NCI-H446 treated with DMSO at 0.1 percent for 48 hours (cell line): ENCODE results near the gene SEC22C.

ENCODE experiments used
- DNase-seq: peaks from one replicate; lab custom pipeline; 2025; lab: John Stamatoyannopoulos, UW

The SEC22C gene

DNA sequence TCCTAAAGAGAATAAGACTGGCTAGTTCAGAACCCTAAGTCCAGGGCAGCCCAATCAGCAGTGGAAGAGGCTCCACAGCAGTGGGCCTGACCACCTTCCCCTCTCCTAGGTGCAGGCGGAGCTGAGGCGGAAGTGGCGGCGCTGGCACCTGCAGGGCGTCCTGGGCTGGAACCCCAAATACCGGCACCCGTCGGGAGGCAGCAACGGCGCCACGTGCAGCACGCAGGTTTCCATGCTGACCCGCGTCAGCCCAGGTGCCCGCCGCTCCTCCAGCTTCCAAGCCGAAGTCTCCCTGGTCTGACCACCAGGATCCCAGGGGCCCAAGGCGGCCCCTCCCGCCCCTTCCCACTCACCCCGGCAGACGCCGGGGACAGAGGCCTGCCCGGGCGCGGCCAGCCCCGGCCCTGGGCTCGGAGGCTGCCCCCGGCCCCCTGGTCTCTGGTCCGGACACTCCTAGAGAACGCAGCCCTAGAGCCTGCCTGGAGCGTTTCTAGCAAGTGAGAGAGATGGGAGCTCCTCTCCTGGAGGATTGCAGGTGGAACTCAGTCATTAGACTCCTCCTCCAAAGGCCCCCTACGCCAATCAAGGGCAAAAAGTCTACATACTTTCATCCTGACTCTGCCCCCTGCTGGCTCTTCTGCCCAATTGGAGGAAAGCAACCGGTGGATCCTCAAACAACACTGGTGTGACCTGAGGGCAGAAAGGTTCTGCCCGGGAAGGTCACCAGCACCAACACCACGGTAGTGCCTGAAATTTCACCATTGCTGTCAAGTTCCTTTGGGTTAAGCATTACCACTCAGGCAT, 45.6 kb downstream of the SEC22C start:
- DNase-seq, result no peak

DNA sequence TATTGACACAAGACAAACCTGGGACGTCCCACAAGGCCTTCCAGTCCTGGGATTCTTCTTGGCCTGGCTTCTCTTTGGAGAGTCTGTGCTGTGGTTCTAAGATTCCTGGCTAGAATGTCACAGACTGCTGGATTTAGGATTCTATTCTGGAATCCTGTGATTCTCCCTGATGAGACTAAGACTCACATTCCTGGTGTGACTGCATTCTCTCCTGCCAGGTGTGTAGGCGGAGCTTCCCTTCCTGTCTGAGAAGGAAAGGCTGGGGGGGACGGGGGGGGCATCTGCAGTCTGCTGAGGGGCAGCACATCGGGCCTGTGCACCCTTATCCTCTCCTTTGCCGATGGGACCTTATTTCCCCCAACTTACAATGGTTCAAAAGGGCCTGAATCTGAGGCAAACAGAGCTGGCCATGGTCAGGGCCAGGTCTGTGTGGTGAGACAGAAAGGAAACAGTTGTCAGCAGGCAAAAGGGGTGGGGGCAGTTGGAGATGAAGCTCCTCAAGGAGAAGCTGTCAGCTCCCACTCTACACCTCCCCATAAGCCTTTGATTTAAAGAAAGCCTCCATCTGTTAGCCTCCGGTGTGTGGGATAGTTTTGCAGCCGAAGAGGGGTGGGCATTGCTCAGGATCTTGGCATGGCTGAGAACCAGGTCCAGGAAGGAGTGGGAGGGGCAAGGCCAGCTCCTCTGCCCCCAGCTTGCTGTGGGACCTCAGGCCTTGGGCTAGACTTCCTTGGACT, 48.4 kb downstream of the SEC22C start:
- DNase-seq, result no peak

DNA sequence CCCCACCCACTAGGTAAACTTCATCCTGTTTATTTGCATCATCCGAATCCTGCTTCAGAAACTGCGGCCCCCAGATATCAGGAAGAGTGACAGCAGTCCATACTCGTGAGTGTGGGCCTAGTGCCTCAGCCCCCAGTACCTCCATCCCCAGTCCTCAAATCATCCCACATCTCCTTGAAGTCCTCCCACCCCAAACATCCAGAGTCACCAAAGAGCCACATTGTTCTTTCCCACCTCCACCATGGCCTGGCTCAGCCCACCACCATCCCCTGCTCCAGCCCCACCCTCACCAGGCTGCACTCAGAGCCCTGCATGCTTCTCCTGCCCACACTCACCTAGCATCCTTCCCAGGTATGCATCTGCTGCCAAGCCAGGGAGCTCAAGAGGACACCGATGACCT, 49.5 kb downstream of the SEC22C start:
- DNase-seq, result no peak

DNA sequence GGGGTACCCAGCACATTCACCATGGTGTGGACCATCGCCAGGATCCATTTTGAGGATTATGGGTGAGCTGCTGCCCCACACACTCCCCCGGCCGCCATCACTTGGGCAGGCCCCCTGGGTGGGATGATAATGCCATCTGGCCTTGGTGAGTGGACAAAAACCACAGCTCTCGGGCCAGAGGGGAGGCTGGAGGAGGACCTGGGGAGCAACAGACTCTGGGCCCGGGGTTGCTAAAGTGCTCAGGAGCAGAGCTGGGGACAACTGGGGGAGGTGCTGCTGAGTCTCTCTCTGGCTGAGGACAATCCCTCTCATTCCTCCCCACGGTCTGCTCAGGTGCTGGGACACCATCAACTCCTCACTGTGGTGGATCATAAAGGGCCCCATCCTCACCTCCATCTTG, 50.3 kb downstream of the SEC22C start:
- DNase-seq, result no peak

DNA sequence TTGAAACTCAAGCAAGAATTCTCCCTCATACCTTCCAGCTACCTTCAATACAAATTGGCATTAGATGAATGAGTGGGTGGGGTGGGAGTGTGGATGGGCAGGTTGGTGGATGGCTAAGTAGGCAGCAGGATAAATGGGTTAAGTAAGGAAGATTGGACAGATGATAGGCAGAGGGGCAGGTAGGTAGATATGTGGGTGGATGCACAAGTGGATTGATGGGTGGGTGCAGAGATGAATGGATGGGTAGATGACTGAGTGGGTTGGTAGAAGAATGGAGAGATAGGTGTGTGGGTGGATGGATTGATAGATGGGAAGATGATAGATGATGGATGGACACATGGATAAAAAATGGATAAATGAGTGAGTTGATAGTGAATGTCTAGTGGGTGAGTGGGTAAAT, 51.7 kb downstream of the SEC22C start:
- DNase-seq, result no peak

DNA sequence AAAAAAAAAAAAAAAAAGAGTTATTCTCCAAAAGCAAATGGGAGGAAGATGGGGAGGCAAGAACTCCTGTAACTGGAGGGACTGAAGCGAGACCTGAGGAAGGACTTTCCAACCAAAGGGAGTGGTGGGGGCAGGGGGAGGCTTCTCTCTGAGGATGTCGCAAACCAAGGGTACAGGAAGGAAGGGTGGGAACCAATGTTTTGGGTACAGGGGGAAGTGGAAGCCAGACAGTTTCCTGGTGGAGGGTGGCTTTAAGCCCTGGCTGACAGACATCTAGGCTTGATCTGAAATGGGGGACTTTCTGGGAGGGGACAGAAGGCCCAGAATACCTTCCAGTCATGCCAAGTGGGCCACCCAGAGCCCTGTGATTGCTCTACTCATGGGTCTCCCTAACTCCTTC, 52.3 kb downstream of the SEC22C start:
- DNase-seq, result no peak

DNA sequence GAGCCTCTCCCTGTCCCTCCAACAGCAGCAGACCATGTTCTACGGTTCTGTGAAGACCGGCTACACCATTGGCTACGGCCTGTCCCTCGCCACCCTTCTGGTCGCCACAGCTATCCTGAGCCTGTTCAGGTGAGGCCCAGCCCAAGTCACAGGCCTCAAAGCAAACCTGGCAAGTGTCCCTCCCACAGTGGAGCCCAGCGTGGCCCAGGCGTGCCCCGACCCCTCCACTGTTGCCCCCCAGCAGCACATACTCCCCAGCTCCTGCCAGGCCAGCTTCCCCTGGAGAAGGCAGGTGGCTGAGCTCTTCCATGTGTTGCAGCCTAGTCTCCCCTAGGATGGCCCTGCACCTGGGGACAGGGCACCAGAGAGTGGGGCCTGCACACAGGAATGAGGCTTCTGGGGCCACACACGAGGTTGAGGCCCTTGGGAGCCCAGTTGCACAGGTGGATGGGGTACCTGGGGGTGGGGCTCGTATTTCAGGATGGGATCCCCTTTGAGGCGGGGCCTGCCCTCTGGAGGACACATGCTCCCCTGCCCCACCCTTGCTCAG, 54.3 kb downstream of the SEC22C start:
- DNase-seq, result no peak

DNA sequence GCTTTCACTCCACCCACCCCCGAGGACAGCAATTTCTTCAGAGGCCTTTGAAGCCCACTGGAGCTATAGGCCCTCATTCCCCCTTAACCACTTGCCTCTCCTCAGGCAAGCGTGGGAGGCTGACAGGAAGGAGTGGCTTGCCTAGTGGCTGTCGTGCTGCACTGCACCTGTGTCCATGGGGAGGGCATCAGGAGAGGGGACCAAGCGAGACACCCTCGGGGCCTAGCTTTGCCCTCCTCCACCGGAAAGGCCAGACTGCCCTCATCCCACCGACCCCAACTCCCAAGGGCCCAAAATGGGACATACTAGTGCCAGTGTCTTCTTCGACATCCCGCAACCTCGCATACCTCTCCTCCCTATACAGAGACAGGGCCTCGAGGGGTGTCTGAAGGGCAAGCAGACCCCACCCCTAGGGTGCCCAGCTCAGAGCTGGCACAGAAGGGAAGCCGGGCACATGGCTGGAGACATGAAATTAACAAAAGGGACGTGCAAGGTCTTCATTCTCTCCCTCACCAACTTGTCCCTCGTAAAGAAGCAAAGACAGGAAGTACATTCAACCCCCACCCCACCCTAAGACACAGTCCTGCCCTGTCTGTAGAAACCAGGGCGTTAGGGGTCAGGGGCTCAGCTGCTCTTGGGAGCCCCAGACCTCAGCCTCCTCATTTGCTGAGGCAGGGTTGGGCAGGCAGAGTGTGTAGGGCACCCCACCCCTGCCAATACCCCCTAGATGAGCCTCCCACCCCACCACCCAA, 55.0 kb downstream of the SEC22C start:
- DNase-seq, result no peak

DNA sequence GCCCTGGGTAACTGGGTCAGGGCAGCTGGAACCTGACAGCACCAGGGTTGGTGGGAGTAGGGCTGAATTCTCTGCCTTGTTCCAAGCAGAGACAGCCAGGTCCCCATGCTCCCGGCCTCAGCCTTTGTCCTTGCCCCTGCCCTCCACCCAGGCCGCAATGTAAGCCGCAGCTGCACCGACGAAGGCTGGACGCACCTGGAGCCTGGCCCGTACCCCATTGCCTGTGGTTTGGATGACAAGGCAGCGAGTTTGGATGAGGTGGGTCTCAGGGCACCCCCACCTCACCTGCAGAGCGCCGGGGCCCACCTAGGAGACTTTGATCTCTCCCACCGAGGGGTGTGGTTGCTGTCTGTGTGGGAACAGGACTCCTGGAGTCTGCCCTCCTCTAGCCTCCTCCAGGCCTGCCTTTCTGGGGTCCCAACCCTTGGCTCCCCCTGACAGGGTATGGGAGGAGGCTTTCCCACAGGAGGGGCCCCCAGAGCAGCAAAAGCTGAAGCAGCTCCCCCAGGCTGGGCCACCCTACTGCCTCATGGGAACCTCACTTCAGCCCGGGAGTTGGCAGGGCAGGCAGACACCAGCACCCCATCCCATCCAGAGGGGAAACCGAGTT, 55.9 kb downstream of the SEC22C start:
- no peak for DNase-seq

DNA sequence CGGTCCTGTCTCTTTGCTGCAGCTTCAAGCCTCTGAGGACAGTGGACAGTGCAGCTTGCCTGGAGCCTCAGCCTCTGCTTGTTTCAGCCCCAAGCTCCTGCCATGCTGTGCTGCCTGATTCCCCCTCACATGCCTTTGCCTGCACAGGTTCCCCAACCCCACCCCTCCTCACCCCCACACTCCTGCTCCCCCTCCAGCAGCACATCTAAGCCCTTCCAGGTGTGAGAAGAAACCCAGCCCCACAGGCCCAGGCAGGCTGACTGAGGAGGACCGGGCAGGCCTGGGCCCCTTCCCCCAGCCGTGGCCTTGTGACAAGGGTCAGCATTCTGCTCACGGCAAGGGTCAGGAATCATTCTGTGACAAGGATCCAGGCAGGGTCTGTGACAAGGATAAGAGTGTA, 56.6 kb downstream of the SEC22C start:
- DNase-seq, result no peak

DNA sequence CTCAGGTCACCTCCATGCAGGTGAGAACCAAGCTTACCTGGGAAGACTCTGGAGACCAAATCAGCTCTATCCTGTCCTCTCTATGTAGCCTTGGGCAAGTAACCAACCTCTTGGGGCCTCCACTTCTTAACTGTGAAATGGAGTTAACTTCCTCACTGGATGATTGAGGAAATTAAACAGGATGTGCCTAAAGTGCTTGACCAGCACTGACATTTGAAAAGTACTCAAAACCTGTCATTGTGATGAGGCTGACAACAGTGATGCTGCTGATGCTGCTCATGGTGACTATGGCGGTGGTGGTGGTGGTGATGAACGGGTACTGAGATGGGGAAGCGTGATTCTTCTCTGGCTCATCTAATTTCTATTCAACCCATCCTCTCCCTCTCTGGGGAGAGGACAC, 57.0 kb downstream of the SEC22C start:
- DNase-seq, result no peak

DNA sequence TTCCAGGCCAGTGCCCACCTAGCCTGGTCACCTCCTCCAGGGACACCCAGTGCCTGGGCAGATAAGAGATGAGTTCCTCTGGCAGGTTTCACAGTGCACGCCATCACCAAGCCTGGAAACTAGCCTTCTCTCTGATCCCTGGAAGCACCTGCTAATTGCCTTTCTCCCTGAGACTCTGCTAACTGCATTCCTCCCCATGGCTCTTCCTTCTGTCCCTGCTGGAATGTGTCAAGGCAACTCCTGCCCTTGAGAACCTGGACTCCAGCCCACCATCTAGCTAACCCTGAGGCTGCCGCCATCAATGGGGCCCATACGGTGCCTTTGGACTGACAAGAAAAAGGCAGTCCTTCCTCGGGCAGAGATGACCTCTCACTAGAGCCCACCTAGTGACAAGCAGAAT, 60.9 kb downstream of the SEC22C start:
- no peak for DNase-seq

DNA sequence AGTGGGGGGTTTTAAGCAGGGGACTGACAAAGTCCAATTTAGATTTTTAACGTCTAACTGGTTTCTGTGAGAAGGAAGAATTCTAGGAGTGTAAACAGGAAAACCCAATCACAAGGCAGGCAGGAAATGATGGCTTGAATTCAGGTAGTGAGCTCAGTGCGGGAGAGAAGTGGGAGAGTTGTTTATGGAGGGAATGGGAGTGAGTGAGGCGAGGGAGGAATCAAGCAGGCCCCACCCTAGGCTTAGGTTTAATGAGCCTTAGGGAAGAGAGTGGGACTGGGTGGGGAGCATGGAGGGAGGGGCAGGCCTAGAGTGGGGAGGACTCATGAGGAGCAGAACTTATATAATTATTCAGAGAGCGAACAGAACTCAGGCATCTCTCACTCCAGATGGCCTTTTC, 61.4 kb downstream of the SEC22C start:
- DNase-seq, result no peak

DNA sequence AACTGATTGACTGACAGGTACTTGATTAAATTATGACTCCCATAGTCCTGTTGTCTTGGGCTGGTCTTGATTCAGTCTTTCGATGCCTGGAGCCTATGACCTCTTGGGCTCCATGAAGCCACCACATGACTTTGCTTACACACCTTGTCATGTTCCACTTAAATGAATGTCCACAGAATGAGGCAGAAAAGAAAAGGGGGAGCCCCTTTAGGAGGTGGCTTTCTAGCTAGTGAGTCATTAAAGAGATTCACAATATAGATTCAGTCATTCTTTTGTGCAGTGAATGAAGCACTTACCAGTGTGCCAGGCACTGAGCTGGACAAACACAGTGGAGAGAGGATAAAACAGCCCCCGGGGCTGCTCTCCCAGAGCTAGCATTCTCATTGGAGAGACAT, 62.2 kb downstream of the SEC22C start:
- no peak for DNase-seq

DNA sequence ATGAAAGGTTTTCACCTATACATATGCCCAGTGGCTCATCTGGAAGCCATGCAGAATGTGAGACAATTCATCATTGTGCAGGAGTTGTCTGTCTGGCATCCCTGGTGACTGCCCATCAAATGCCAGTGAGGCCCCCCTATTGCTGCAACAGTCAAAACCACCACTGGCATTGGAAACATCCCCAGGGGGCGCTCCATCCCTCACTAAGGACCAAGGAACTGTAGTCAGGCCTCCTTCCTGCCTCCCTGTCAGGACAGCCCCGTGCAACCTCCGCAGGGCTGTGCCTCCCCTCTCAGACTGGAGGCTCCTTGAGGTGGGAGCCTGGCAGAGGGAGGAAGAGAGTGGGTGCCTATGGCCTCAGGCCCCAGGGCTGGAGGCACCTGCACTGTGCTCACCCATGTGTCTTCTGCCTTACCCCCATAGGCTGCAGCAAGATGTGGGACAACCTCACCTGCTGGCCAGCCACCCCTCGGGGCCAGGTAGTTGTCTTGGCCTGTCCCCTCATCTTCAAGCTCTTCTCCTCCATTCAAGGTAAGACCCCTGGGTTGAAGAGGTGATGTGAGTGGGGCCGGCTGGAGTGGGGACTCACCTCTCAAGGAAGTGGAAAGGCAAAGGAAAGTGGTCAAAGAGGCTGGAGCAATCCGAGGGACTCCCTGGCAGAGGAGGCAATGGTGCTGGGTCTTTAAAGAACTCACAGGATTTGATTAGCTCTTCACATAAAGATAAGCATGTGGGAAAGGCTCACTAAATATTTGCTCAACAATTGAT, 62.8 kb downstream of the SEC22C start:
- DNase-seq, result no peak

DNA sequence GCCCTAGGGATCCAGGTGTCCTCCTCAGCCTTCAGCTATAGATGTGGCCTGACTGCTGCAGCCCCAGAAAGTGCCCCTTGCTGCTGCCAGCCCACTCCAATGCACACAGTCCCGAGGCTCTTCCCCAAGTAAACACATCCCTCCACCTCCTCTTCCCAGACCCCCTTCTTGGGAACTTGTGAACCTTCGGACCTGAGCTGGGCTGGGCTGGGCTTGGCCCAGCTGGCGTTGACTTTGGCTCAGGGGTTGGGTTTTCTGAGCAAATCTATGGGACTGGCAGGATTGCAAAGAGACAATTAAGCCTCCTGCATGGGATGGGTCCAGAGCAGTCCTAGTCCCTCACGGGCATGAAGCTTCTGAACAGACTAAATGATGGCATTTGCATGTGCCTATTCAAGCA, 64.7 kb downstream of the SEC22C start:
- no peak for DNase-seq

DNA sequence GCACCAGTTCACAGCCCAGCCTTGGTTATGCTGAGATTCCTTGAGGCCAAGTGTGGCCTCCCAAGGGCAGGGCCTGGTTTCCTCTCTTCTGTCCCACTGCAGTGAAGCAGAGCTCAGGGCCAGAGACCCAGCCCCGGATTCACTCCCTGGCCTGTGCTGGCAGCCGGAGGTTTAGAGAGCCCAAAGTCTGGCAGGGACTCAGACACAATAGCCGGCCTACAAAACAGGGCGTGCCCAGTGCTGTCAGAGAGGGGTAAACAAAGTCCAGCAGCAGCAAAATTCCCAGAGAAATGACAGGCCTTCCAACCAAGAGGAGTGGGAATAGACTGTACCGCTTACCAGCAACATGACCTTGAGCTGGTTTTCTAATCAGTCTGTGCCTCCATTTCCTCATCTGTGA, 65.3 kb downstream of the SEC22C start:
- DNase-seq, result no peak

DNA sequence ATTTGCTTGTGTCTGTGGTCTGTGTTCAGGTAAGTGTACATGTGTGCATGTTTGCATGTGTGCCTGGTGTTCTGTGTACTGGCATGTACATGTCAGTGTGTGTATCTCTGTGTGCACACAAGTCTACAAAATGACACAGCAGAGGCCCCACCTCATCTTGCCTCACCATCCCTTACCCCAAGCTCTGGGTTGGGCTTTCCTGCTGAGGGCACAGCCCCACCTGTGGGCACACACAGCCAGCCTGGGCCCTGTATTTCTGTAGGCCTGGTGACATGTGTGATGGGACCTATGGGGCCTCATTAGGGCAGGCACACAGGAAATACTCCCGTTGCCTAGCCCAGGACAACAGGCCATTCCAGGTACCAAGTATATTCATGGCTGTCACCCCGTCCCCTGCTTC, 65.8 kb downstream of the SEC22C start:
- no peak for DNase-seq

DNA sequence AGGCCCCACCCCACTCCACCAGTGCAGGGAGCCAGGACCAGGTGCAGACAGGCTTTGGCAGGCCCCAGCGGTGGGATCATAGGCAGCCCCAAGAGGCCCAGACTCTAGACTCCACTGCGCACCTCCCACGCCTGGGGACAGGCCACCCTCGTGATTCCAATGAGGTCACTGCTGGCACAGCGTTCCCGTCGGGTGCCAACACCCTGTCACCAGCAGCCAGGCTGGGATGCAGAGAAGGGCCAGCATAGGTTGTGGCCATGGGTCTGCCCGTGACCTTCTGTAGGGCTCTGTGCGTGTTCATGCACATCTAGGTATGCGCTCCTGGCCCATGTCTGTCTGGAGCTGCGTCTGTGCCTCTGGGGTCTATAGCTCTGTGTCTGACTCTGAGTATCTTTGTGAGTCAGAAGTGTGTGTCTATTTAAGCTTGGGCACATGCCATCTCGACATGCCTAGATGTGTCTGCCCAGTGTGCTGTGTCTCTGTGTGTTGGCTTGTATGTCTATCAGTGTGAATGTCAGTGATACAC, 66.3 kb downstream of the SEC22C start:
- DNase-seq, result no peak

DNA sequence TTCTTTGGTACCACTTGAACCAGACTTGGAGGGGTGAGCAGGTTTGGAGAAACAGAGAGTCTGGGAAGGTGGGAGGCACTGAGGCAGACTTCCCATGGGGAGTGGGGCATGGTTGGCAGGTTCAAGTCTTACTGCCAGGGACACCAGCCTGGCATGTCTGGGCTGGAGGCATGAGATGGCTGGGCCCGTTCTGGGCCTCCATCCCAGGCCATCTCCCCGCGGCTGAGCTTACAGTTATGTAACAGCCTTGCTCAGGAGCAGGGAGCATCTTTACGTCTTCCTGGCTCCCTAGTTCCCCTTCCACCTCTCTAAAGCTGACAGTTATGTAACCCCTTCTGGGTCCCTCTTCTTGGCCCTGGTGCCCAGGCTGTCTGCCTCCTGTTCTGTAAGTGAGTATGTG, 66.9 kb downstream of the SEC22C start:
- no peak for DNase-seq

DNA sequence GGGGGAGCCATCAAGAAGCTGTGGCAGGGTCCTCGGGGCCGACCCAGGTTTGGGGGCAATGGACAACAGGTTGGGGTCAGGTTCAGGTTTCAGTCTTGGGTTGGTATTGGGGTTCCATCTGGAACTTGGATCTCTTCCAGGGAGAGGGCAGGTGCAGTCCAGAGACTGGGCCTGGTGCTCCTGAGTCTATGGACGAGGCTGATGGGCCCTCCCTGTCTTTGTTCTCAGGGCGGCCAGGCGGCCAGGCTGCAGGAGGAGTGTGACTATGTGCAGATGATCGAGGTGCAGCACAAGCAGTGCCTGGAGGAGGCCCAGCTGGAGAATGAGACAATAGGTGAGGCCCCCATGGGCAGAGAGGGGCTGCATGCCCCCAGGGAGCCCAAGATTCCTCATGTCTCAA, 68.2 kb downstream of the SEC22C start:
- no peak for DNase-seq
